Activated CD4-positive, alpha-beta T cell treated with anti-CD3 and anti-CD28 coated beads for 36 hours (primary cell): Measurements from ENCODE around the gene LRRC4C. TPM values are rescaled to one million over a fixed set of nuclear protein-coding genes. Genes with fewer than 3 reads are reported as not detected.
"Not testable (repeated sequence)": the region's sequence is repeated elsewhere in the genome, so short reads cannot be mapped to it uniquely, and the experiment has no call there.

ENCODE experiments used
- ATAC-seq: fragments of 200-7000 bp; cut with Tn5 transposase; one replicate; pipeline ENCODE4 v1.10.0; 2021; ENCODE audit warnings: mild to moderate bottlenecking, moderate library complexity
- CTCF ChIA-PET: fragments of 350-600 bp; sonication (Branson Sonifier 250); formaldehyde crosslinking; loops from one replicate; lab custom pipeline; 2021; ENCODE audit warnings: antibody characterized with exemption; lab: Charles Lee
- POLR2A ChIA-PET: fragments of 350-600 bp; sonication (Branson Sonifier 250); formaldehyde crosslinking; loops from one replicate; lab custom pipeline; 2021; ENCODE audit warnings: antibody characterized with exemption, inconsistent platforms; lab: Charles Lee
- DNase-seq: peaks from one replicate; pipeline ENCODE4 v3.0.0-alpha.2; 2020
- H3K27ac Mint-ChIP-seq: one replicate; pipeline ENCODE4 v1.8.0; 2021; ENCODE audit warnings: mixed read lengths
- H3K27me3 Mint-ChIP-seq: one replicate; pipeline ENCODE4 v1.8.0; 2021; ENCODE audit warnings: mixed read lengths
- H3K36me3 Mint-ChIP-seq: one replicate; pipeline ENCODE4 v1.8.0; 2021; ENCODE audit warnings: low read depth, mixed read lengths
- H3K4me1 Mint-ChIP-seq: one replicate; pipeline ENCODE4 v1.8.0; 2021; ENCODE audit warnings: mixed read lengths
- H3K4me3 Mint-ChIP-seq: one replicate; pipeline ENCODE4 v1.8.0; 2021; ENCODE audit warnings: mild to moderate bottlenecking, moderate library complexity, mixed read lengths
- H3K9me3 Mint-ChIP-seq: one replicate; pipeline ENCODE4 v1.8.0; 2021; ENCODE audit warnings: low read depth, mixed read lengths
- intact Hi-C, 2 experiments: fragments of 100-400 bp; cut with DNase I in 1 of 2; cut with micrococcal nuclease in 1 of 2; formaldehyde crosslinking; loops; one replicate each; pipeline versions ENCODE4 v1.14.2 to v1.15.1; 2022 to 2024; cut with DNase I, micrococcal nuclease
- total RNA-seq, 2 experiments: library from RNA; stranded (reverse); gene quantifications; one replicate each; pipeline ENCODE4 v1.2.3, GENCODE V29; 2021

Gene LRRC4C
- total RNA-seq, 2 experiments from 2014 or later = not detected

- Mint-ChIP-seq H3K4me1 (no peaks in the 10 kb centered on the region), H3K27me3 (no peaks in the 10 kb centered on the region), H3K4me3 (no peak overlapping the region), H3K36me3 (no peaks in the 10 kb centered on the region), H3K9me3 (peaks cover 11% of the 10 kb centered on the region), H3K27ac (no peak overlapping the region)
- intact Hi-C loops = no loop called here
- ATAC-seq (no peak), DNase-seq (no peak)
- CTCF ChIA-PET = interaction anchor here (0.7 kb wide), 1 partner anchor 35 kb away, joined by 3 read pairs; no protein-coding TSS in a partner anchor
- POLR2A ChIA-PET = no interaction called here
Observed at GRCh38 chr11:40573254-40573891, 886.1 kb downstream of the LRRC4C start.

GRCh38 chr11:40569947-40570531 is 889.4 kb downstream of the LRRC4C start:
- H3K9me3 Mint-ChIP-seq = peaks cover 10% of the 10 kb centered on the region
- no peak overlapping the region for H3K27ac Mint-ChIP-seq
- POLR2A ChIA-PET = no interaction called here
- intact Hi-C loops = no loop called here
- CTCF ChIA-PET = interaction anchor here (0.6 kb wide), 1 partner anchor 139 kb away, joined by 3 read pairs; no protein-coding TSS in a partner anchor
- no peaks in the 10 kb centered on the region for H3K27me3 Mint-ChIP-seq
- no peak overlapping the region for H3K4me3 Mint-ChIP-seq
- H3K4me1 Mint-ChIP-seq = no peaks in the 10 kb centered on the region
- ATAC-seq (no peak), DNase-seq (no peak)
- no peaks in the 10 kb centered on the region for H3K36me3 Mint-ChIP-seq

- no peak for ATAC-seq
- CTCF ChIA-PET = no interaction called here
- H3K27ac Mint-ChIP-seq = no peak overlapping the region
- no peaks in the 10 kb centered on the region for H3K4me1 Mint-ChIP-seq
- POLR2A ChIA-PET = no interaction called here
- H3K9me3 Mint-ChIP-seq = peaks cover 10% of the 10 kb centered on the region
- no peaks in the 10 kb centered on the region for H3K36me3 Mint-ChIP-seq
- no peak for DNase-seq
- H3K4me3 Mint-ChIP-seq = no peak overlapping the region
- intact Hi-C loops = no loop called here
- H3K27me3 Mint-ChIP-seq = no peaks in the 10 kb centered on the region
Observed at GRCh38 chr11:40567392-40567791, 892.1 kb downstream of the LRRC4C start.

- Mint-ChIP-seq H3K4me3 (no peak overlapping the region), H3K36me3 (no peaks in the 10 kb centered on the region), H3K27me3 (no peaks in the 10 kb centered on the region), H3K9me3 (peaks cover 15% of the 10 kb centered on the region), H3K27ac (no peak overlapping the region), H3K4me1 (no peaks in the 10 kb centered on the region)
- ATAC-seq (no peak), DNase-seq (no peak)
- POLR2A ChIA-PET = no interaction called here
- CTCF ChIA-PET = no interaction called here
- intact Hi-C loops = no loop called here
Observed at GRCh38 chr11:40544162-40544561, 915.3 kb downstream of the LRRC4C start.

- Mint-ChIP-seq H3K27me3 (no peaks in the 10 kb centered on the region), H3K4me3 (no peak overlapping the region), H3K4me1 (no peaks in the 10 kb centered on the region), H3K27ac (no peak overlapping the region), H3K9me3 (peaks cover 13% of the 10 kb centered on the region), H3K36me3 (no peaks in the 10 kb centered on the region)
- no peak for DNase-seq
- intact Hi-C loops = no loop called here
- ChIA-PET CTCF (no interaction called here), POLR2A (no interaction called here)
- no peak for ATAC-seq
Observed at GRCh38 chr11:40542821-40543220, 916.6 kb downstream of the LRRC4C start.

- intact Hi-C loops = no loop called here
- H3K27ac Mint-ChIP-seq = no peak overlapping the region
- no peak for DNase-seq
- no peaks in the 10 kb centered on the region for H3K27me3 Mint-ChIP-seq
- H3K9me3 Mint-ChIP-seq = peaks cover 12% of the 10 kb centered on the region
- ChIA-PET POLR2A (no interaction called here), CTCF (no interaction called here)
- no peaks in the 10 kb centered on the region for H3K4me1 Mint-ChIP-seq
- no peaks in the 10 kb centered on the region for H3K36me3 Mint-ChIP-seq
- ATAC-seq = no peak
- H3K4me3 Mint-ChIP-seq = no peak overlapping the region
Observed at GRCh38 chr11:40537734-40538133, 921.7 kb downstream of the LRRC4C start.

GRCh38 chr11:40522080-40522479 is 937.4 kb downstream of the LRRC4C start:
- H3K9me3 Mint-ChIP-seq = peaks cover 20% of the 10 kb centered on the region
- ATAC-seq, POLR2A ChIA-PET, CTCF ChIA-PET, H3K27ac Mint-ChIP-seq, H3K27me3 Mint-ChIP-seq, H3K36me3 Mint-ChIP-seq, H3K4me3 Mint-ChIP-seq, DNase-seq, intact Hi-C loops, H3K4me1 Mint-ChIP-seq: not testable (repeated sequence)

- DNase-seq (no peak), ATAC-seq (no peak)
- CTCF ChIA-PET = no interaction called here
- H3K9me3 Mint-ChIP-seq = peaks cover 17% of the 10 kb centered on the region
- POLR2A ChIA-PET = no interaction called here
- no peak overlapping the region for H3K27ac Mint-ChIP-seq
- intact Hi-C loops = no loop called here
- H3K4me3 Mint-ChIP-seq = no peak overlapping the region
- H3K27me3 Mint-ChIP-seq = no peaks in the 10 kb centered on the region
- H3K36me3 Mint-ChIP-seq = no peaks in the 10 kb centered on the region
- H3K4me1 Mint-ChIP-seq = no peaks in the 10 kb centered on the region
Observed at GRCh38 chr11:40517122-40517521, 942.3 kb downstream of the LRRC4C start.

GRCh38 chr11:40514124-40514523 is 945.3 kb downstream of the LRRC4C start:
- Mint-ChIP-seq H3K4me1 (no peaks in the 10 kb centered on the region), H3K27ac (no peak overlapping the region), H3K9me3 (peaks cover 21% of the 10 kb centered on the region), H3K4me3 (no peak overlapping the region), H3K27me3 (no peaks in the 10 kb centered on the region), H3K36me3 (no peaks in the 10 kb centered on the region)
- ChIA-PET CTCF (no interaction called here), POLR2A (no interaction called here)
- intact Hi-C loops = no loop called here
- ATAC-seq (no peak), DNase-seq (no peak)

- intact Hi-C loops = no loop called here
- ChIA-PET POLR2A (no interaction called here), CTCF (no interaction called here)
- no peak for ATAC-seq
- Mint-ChIP-seq H3K9me3 (peaks cover 21% of the 10 kb centered on the region), H3K4me3 (no peak overlapping the region), H3K36me3 (no peaks in the 10 kb centered on the region), H3K27ac (no peak overlapping the region), H3K4me1 (no peaks in the 10 kb centered on the region), H3K27me3 (no peaks in the 10 kb centered on the region)
- no peak for DNase-seq
Observed at GRCh38 chr11:40513281-40513680, 946.2 kb downstream of the LRRC4C start.

GRCh38 chr11:40508303-40508702 is 951.1 kb downstream of the LRRC4C start:
- ChIA-PET CTCF (no interaction called here), POLR2A (no interaction called here)
- no peak for ATAC-seq
- H3K9me3 Mint-ChIP-seq = peaks cover 19% of the 10 kb centered on the region
- H3K27me3 Mint-ChIP-seq = no peaks in the 10 kb centered on the region
- no peak overlapping the region for H3K4me3 Mint-ChIP-seq
- no peaks in the 10 kb centered on the region for H3K36me3 Mint-ChIP-seq
- DNase-seq = no peak
- H3K27ac Mint-ChIP-seq = no peak overlapping the region
- intact Hi-C loops = no loop called here
- no peaks in the 10 kb centered on the region for H3K4me1 Mint-ChIP-seq

- H3K36me3 Mint-ChIP-seq = no peaks in the 10 kb centered on the region
- peaks cover 21% of the 10 kb centered on the region for H3K9me3 Mint-ChIP-seq
- no peaks in the 10 kb centered on the region for H3K4me1 Mint-ChIP-seq
- CTCF ChIA-PET = no interaction called here
- no peaks in the 10 kb centered on the region for H3K27me3 Mint-ChIP-seq
- no peak overlapping the region for H3K27ac Mint-ChIP-seq
- POLR2A ChIA-PET = no interaction called here
- intact Hi-C loops = no loop called here
- no peak overlapping the region for H3K4me3 Mint-ChIP-seq
- DNase-seq (no peak), ATAC-seq (no peak)
Observed at GRCh38 chr11:40506226-40506625, 953.2 kb downstream of the LRRC4C start.
